Mesendoderm (in vitro differentiated cells): Measurements from ENCODE around the gene TMEM134.

ENCODE experiments used
- DNase-seq: peaks from one replicate; pipeline ENCODE4 v3.0.0; 2013
- H2AK5ac ChIP-seq: 2 replicates; pipeline ENCODE4 v1.6.1; 2013; ENCODE audit warnings: low read length, inconsistent platforms
- H2BK120ac ChIP-seq: 2 replicates; pipeline ENCODE4 v1.6.1; 2013; ENCODE audit warnings: low read depth, mild to moderate bottlenecking, low read length, moderate library complexity, mixed read lengths
- H2BK15ac ChIP-seq: replicated peaks from 2 replicates; pipeline ENCODE4 v1.6.1; 2013; ENCODE audit warnings: low read depth, mild to moderate bottlenecking, moderate library complexity
- H2BK5ac ChIP-seq: 2 replicates; pipeline ENCODE4 v1.6.1; 2013; ENCODE audit warnings: low read length, inconsistent platforms
- H3K18ac ChIP-seq: 2 replicates; pipeline ENCODE4 v1.6.1; 2013; ENCODE audit warnings: mild to moderate bottlenecking, low read length, mixed read lengths
- H3K23ac ChIP-seq: one replicate; pipeline ENCODE4 v1.6.1; 2013; ENCODE audit warnings: low read length
- H3K27ac ChIP-seq: 2 replicates; pipeline ENCODE4 v1.5.1; 2013; ENCODE audit warnings: low read depth, mild to moderate bottlenecking, inconsistent platforms, low read length, moderate library complexity
- H3K27me3 ChIP-seq: 2 replicates; pipeline ENCODE4 v1.6.1; 2013; ENCODE audit warnings: low read length, control low read depth, mild to moderate bottlenecking, inconsistent platforms; ENCODE audit not compliant: insufficient read depth, poor library complexity
- H3K36me3 ChIP-seq: 2 replicates; pipeline ENCODE4 v1.6.1; 2013; ENCODE audit warnings: low read length, inconsistent platforms; ENCODE audit not compliant: control insufficient read depth, insufficient read depth
- H3K4ac ChIP-seq: one replicate; pipeline ENCODE4 v1.6.1; 2013; ENCODE audit warnings: low read depth, mild to moderate bottlenecking, low read length, moderate library complexity
- H3K4me1 ChIP-seq: 2 replicates; pipeline ENCODE4 v1.6.1; 2013; ENCODE audit warnings: low read depth, low read length, inconsistent platforms; ENCODE audit not compliant: control insufficient read depth
- H3K4me2 ChIP-seq: 2 replicates; pipeline ENCODE4 v1.6.1; 2013; ENCODE audit warnings: low read length
- H3K4me3 ChIP-seq: 2 replicates; pipeline ENCODE4 v1.5.1; 2013; ENCODE audit warnings: mild to moderate bottlenecking, low read length
- H3K56ac ChIP-seq: one replicate; pipeline ENCODE4 v1.6.1; 2013; ENCODE audit warnings: low read length
- H3K79me1 ChIP-seq: 2 replicates; pipeline ENCODE4 v1.6.1; 2013; ENCODE audit warnings: low read length, inconsistent platforms
- H3K79me2 ChIP-seq: 2 replicates; pipeline ENCODE4 v1.6.1; 2013; ENCODE audit warnings: mild to moderate bottlenecking, low read length; ENCODE audit not compliant: control insufficient read depth, insufficient read depth
- H3K9ac ChIP-seq: 2 replicates; pipeline ENCODE4 v1.6.1; 2013; ENCODE audit warnings: low read length, inconsistent platforms
- H4K5ac ChIP-seq: one replicate; pipeline ENCODE4 v1.6.1; 2013; ENCODE audit warnings: low read length
- H4K8ac ChIP-seq: one replicate; pipeline ENCODE4 v1.6.1; 2013; ENCODE audit warnings: low read depth, mild to moderate bottlenecking, control low read depth, low read length, moderate library complexity
- whole genome bisulfite sequencing: extraction: QIAGEN DNeasy Blood & Tissue Kit; methylation state at CpG from one replicate; pipeline ENCODE4 v1.1.7; 2013; ENCODE audit warnings: low lambda C conversion rate, missing lambda C conversion rate; ENCODE audit not compliant: insufficient coverage; ENCODE audit errors: extremely low coverage; 5-methylcytosine and 5-hydroxymethylcytosine counted together

The TMEM134 gene

GRCh38 chr11:67449116-67449844 is 19.8 kb downstream of the TMEM134 start:
- no peak overlapping the region for H2BK5ac ChIP-seq
- no peak overlapping the region for H2BK120ac ChIP-seq
- no peaks in the 10 kb centered on the region for H3K79me2 ChIP-seq
- H3K56ac ChIP-seq = no peak overlapping the region
- no peak overlapping the region for H2AK5ac ChIP-seq
- H4K8ac ChIP-seq = no peak overlapping the region
- no peaks in the 10 kb centered on the region for H3K36me3 ChIP-seq
- no peak overlapping the region for H3K18ac ChIP-seq
- no peak overlapping the region for H3K4ac ChIP-seq
- H3K9ac ChIP-seq = no peak overlapping the region
- H3K27me3 ChIP-seq = no peaks in the 10 kb centered on the region
- H3K4me1 ChIP-seq = no peaks in the 10 kb centered on the region
- H2BK15ac ChIP-seq = no peak overlapping the region
- H3K23ac ChIP-seq = no peak overlapping the region
- H3K79me1 ChIP-seq = no peaks in the 10 kb centered on the region
- no peak overlapping the region for H3K27ac ChIP-seq
- no peak overlapping the region for H3K4me2 ChIP-seq
- H3K4me3 ChIP-seq = no peak overlapping the region
- no CpG with 5 or more reads among the region's 9 CpGs for WGBS
- no peak overlapping the region for H4K5ac ChIP-seq
- no peak for DNase-seq

GRCh38 chr11:67448220-67448609 is 20.8 kb downstream of the TMEM134 start:
- Histone ChIP-seq H3K27me3 (no peaks in the 10 kb centered on the region), H3K4ac (no peak overlapping the region), H3K4me2 (no peak overlapping the region), H3K27ac (no peak overlapping the region), H4K5ac (no peak overlapping the region), H2BK15ac (no peak overlapping the region), H2BK5ac (no peak overlapping the region), H3K79me2 (no peaks in the 10 kb centered on the region), H2BK120ac (no peak overlapping the region), H4K8ac (no peak overlapping the region), H3K9ac (no peak overlapping the region), H3K23ac (no peak overlapping the region), H3K36me3 (no peaks in the 10 kb centered on the region), H2AK5ac (no peak overlapping the region), H3K79me1 (no peaks in the 10 kb centered on the region), H3K56ac (no peak overlapping the region), H3K4me3 (no peak overlapping the region), H3K4me1 (no peaks in the 10 kb centered on the region), H3K18ac (no peak overlapping the region)
- WGBS = no CpG with 5 or more reads among the region's 7 CpGs
- DNase-seq = no peak

DNA sequence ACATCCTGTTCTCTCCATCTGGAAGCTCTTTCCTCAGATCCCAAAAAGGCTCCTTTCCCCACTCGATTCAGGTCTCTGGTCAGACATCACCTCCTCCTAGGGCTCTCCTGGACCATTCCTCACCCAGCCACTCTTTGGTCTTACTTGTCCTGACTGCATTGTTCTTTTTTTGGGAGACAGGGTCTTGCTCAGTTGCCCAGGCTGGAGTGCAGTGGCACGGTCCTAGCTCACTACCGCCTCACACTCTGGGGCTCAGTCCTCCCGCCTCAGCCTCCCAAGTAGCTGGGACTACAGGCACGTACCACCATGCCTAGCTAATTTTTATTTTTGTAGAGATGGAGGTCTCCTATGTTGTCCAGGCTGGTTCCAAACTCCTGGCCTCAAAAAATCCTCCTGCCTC is 23.5 kb downstream of the TMEM134 start:
- Histone ChIP-seq H3K27ac (no peak overlapping the region), H2AK5ac (no peak overlapping the region), H3K4me2 (no peak overlapping the region), H3K56ac (no peak overlapping the region), H3K9ac (no peak overlapping the region), H3K4me1 (no peaks in the 10 kb centered on the region), H3K4me3 (no peak overlapping the region), H3K79me1 (no peaks in the 10 kb centered on the region), H2BK120ac (no peak overlapping the region), H2BK15ac (no peak overlapping the region), H3K23ac (no peak overlapping the region), H3K18ac (no peak overlapping the region), H2BK5ac (no peak overlapping the region), H3K79me2 (no peaks in the 10 kb centered on the region), H3K4ac (no peak overlapping the region), H3K27me3 (no peaks in the 10 kb centered on the region), H4K5ac (no peak overlapping the region), H3K36me3 (no peaks in the 10 kb centered on the region), H4K8ac (no peak overlapping the region)
- no peak for DNase-seq
- whole genome bisulfite sequencing = no CpG with 5 or more reads among the region's 5 CpGs

GRCh38 chr11:67442504-67443404 is 26.3 kb downstream of the TMEM134 start:
- Histone ChIP-seq H3K27me3 (no peaks in the 10 kb centered on the region), H3K23ac (peak overlapping the region; percentile 7), H4K8ac (no peak overlapping the region), H3K18ac (peak overlapping the region; percentile 61), H3K56ac (peak overlapping the region; percentile 91), H2BK120ac (no peak overlapping the region), H3K4me1 (no peaks in the 10 kb centered on the region), H2BK5ac (no peak overlapping the region), H2AK5ac (no peak overlapping the region), H3K79me2 (no peaks in the 10 kb centered on the region), H3K27ac (no peak overlapping the region), H2BK15ac (no peak overlapping the region), H3K4me3 (peak overlapping the region; percentile 79), H4K5ac (no peak overlapping the region), H3K9ac (peak overlapping the region; percentile 94), H3K4me2 (peak overlapping the region; percentile 22), H3K4ac (peak overlapping the region; percentile 76), H3K36me3 (no peaks in the 10 kb centered on the region), H3K79me1 (no peaks in the 10 kb centered on the region)
- no CpG with 5 or more reads among the region's 45 CpGs for WGBS
- peak; percentile 24 for DNase-seq

GRCh38 chr11:67441731-67442351 is 27.2 kb downstream of the TMEM134 start:
- H3K79me1 ChIP-seq = no peaks in the 10 kb centered on the region
- H3K4me3 ChIP-seq = no peak overlapping the region
- H2AK5ac ChIP-seq = no peak overlapping the region
- H3K9ac ChIP-seq = no peak overlapping the region
- H3K4ac ChIP-seq = no peak overlapping the region
- no peak for DNase-seq
- no peak overlapping the region for H2BK5ac ChIP-seq
- no peak overlapping the region for H3K56ac ChIP-seq
- no peak overlapping the region for H3K23ac ChIP-seq
- H2BK120ac ChIP-seq = no peak overlapping the region
- H4K5ac ChIP-seq = no peak overlapping the region
- no peaks in the 10 kb centered on the region for H3K79me2 ChIP-seq
- no peaks in the 10 kb centered on the region for H3K36me3 ChIP-seq
- H3K27ac ChIP-seq = no peak overlapping the region
- H3K4me1 ChIP-seq = no peaks in the 10 kb centered on the region
- H2BK15ac ChIP-seq = no peak overlapping the region
- H3K27me3 ChIP-seq = no peaks in the 10 kb centered on the region
- WGBS = no CpG with 5 or more reads among the region's 28 CpGs
- no peak overlapping the region for H3K18ac ChIP-seq
- H4K8ac ChIP-seq = no peak overlapping the region
- no peak overlapping the region for H3K4me2 ChIP-seq
